RKO (cell line): ENCODE measurements around the gene ACBD6.

Experiments
- DNase-seq: peaks from one replicate; pipeline ENCODE4 v3.0.0-alpha.2; 2016; ENCODE audit warnings: low spot score

The ACBD6 gene

GRCh38 chr1:180369061-180369460 lies 133.3 kb downstream of the ACBD6 start:
- DNase-seq, result no peak

- no peak for DNase-seq
Measured at GRCh38 chr1:180366371-180367068, 135.9 kb downstream of the ACBD6 start.

- peak; percentile 24 for DNase-seq
Measured at GRCh38 chr1:180365039-180365438, 137.3 kb downstream of the ACBD6 start.

- DNase-seq, result no peak
Measured at GRCh38 chr1:180363246-180363995, 139.0 kb downstream of the ACBD6 start.

- DNase-seq, result no peak
Measured at GRCh38 chr1:180360333-180361075, 141.9 kb downstream of the ACBD6 start.

- DNase-seq, result no peak
Measured at GRCh38 chr1:180358649-180359048, 143.7 kb downstream of the ACBD6 start.

- no peak for DNase-seq
Measured at GRCh38 chr1:180353945-180354344, 148.4 kb downstream of the ACBD6 start.

GRCh38 chr1:180352588-180352987 lies 149.8 kb downstream of the ACBD6 start:
- DNase-seq, result no peak

- no peak for DNase-seq
Measured at GRCh38 chr1:180352021-180352420, 150.4 kb downstream of the ACBD6 start.

- no peak for DNase-seq
Measured at GRCh38 chr1:180345148-180345547, 157.2 kb downstream of the ACBD6 start.

- no peak for DNase-seq
Measured at GRCh38 chr1:180343921-180344769, 158.2 kb downstream of the ACBD6 start.

GRCh38 chr1:180327089-180327488 lies 175.3 kb downstream of the ACBD6 start:
- DNase-seq, result no peak

- DNase-seq, result no peak
Measured at GRCh38 chr1:180312926-180313325, 189.5 kb downstream of the ACBD6 start.

GRCh38 chr1:180311011-180311730 lies 191.2 kb downstream of the ACBD6 start:
- DNase-seq, result peak; percentile 53

GRCh38 chr1:180310095-180310494 lies 192.3 kb downstream of the ACBD6 start:
- DNase-seq, result no peak

GRCh38 chr1:180309338-180309737 lies 193.0 kb downstream of the ACBD6 start:
- peak; percentile 40 for DNase-seq

- DNase-seq, result no peak
Measured at GRCh38 chr1:180301135-180301742, 201.1 kb downstream of the ACBD6 start.

GRCh38 chr1:180299479-180300221 lies 202.7 kb downstream of the ACBD6 start:
- no peak for DNase-seq

GRCh38 chr1:180295999-180296398 lies 206.4 kb downstream of the ACBD6 start:
- DNase-seq, result no peak

GRCh38 chr1:180294711-180295110 lies 207.7 kb downstream of the ACBD6 start:
- no peak for DNase-seq
